T-helper 17 cell (primary cell): Measurements from ENCODE around the gene MON1A. TPM values are rescaled to one million over a fixed set of nuclear protein-coding genes. Genes with fewer than 3 reads are reported as not detected.
A peak's percentile ranks its signal among the peaks of the same experiment; 100 is the strongest.

Source experiments
- ATAC-seq: fragments of 150-1000 bp; cut with Tn5 transposase; 2 replicates; pipeline ENCODE4 v1.10.0; 2021; ENCODE audit warnings: mild to moderate bottlenecking, moderate library complexity
- DNase-seq, 3 donors: peaks; one replicate each; pipeline versions ENCODE4 v3.0.0 to v3.0.0-alpha.2; 2020 to 2021
- H3K9me3 ChIP-seq: one replicate; pipeline ENCODE4 v1.7.0; 2013; ENCODE audit warnings: low read length, mild to moderate bottlenecking; ENCODE audit not compliant: control insufficient read depth, poor library complexity, severe bottlenecking
- H3K27ac Mint-ChIP-seq: one replicate; pipeline ENCODE4 v1.8.0; 2022; ENCODE audit warnings: mild to moderate bottlenecking, moderate library complexity, mixed read lengths
- H3K27me3 Mint-ChIP-seq: one replicate; pipeline ENCODE4 v1.8.0; 2022; ENCODE audit warnings: mixed read lengths
- H3K36me3 Mint-ChIP-seq: one replicate; pipeline ENCODE4 v1.8.0; 2022; ENCODE audit warnings: low read depth, mixed read lengths
- H3K4me1 Mint-ChIP-seq: one replicate; pipeline ENCODE4 v1.8.0; 2022; ENCODE audit warnings: mild to moderate bottlenecking, mixed read lengths
- H3K4me3 Mint-ChIP-seq: one replicate; pipeline ENCODE4 v1.8.0; 2022; ENCODE audit warnings: mild to moderate bottlenecking, moderate library complexity, mixed read lengths
- total RNA-seq, 4 donors: library from RNA in 2 of 4; stranded (reverse) in 2 of 4; gene quantifications; one replicate each; pipeline ENCODE4 v1.2.3 and lab custom pipeline; 2022 to 2026

MON1A gene, protein sequence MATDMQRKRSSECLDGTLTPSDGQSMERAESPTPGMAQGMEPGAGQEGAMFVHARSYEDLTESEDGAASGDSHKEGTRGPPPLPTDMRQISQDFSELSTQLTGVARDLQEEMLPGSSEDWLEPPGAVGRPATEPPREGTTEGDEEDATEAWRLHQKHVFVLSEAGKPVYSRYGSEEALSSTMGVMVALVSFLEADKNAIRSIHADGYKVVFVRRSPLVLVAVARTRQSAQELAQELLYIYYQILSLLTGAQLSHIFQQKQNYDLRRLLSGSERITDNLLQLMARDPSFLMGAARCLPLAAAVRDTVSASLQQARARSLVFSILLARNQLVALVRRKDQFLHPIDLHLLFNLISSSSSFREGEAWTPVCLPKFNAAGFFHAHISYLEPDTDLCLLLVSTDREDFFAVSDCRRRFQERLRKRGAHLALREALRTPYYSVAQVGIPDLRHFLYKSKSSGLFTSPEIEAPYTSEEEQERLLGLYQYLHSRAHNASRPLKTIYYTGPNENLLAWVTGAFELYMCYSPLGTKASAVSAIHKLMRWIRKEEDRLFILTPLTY
- total RNA-seq (1 to 10 TPM; 2.3 to 4.6 TPM), total RNA-seq (lab: John Stamatoyannopoulos, UW) (7.2 to 22.1 reads per million in 2 donors)

DNA sequence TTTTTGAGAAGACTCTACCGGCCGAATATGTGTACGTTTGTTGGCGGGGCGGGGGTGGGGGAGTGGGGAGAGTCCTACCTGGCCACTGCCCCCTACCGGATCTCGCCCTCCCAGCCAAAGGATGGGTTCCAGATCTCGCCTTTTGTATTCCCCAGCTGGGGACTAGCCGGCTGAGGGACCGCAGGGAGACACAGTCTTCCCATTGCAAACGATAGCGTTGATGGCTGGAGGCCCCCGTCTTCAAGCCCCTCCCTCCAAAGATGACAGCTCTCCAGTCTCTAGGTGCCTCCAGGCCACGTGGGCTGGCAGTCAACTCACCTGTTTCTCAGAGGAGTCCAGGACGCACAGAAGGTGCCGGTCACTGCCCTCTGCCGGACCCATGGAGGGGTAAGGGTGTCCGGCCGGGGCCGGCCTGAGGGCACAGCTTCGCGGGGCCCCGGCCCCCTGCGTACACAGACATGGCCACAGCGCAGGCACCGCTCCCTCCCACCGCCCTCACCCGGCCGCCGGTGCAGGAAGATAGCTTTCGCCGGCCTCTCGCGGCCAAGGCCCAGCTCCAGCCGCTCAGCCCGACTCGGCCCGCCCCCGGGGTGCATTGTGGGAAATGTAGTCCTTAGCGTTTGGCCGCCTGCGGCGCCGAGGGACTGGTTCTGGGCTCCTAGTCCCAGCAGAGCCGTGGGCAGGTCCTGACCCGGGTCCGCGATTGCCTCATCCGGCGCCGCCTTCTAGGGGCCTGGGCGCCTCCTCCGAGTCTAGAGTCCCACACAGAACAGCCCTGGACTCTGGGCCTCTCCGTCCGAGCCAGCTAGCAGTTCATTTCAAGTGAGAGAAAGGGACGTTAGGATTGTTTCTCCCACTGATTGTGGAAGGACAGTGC, at the start of gene MON1A:
Gene MON1A, minus strand, starts transcription at position 521 of the 877 bp plus-strand sequence. CDS start 16,465 bp downstream, outside the sequence.
- Mint-ChIP-seq H3K36me3 (no peaks in the 10 kb centered on the region), H3K4me1 (peaks cover 26% of the 10 kb centered on the region), H3K27me3 (no peaks in the 10 kb centered on the region), H3K27ac (peak within 1 kb of the TSS; percentile 92), H3K4me3 (peak within 1 kb of the TSS; percentile 84)
- DNase-seq (peak; percentile 76 to 79 (median 78)), ATAC-seq (peak; percentile 97)
- H3K9me3 ChIP-seq = no peaks in the 10 kb centered on the region

DNA sequence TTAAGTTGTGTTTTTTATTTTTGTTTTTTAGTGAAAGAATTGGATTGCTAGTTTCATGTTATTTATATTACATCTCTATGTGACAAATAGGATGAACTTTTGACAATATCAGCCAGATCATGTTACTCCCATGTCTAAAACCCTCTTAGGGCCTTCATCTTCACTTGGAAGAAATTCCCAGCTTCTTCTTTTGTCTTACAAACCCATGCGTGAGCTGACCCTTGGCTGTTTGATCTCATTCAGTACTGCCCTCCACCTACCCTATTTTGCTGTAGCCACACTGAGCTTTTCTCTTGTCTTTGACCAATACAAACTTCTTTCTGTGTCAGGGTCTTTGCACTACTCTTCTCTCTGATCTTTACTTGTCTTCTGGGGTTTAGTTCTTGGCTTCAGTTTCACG, 47.3 kb upstream of the MON1A start:
- Mint-ChIP-seq H3K36me3 (peaks cover 4% of the 10 kb centered on the region), H3K4me3 (no peak overlapping the region), H3K27me3 (no peaks in the 10 kb centered on the region), H3K27ac (no peak overlapping the region), H3K4me1 (peaks cover 4% of the 10 kb centered on the region)
- no peaks in the 10 kb centered on the region for H3K9me3 ChIP-seq
- DNase-seq (no peak), ATAC-seq (no peak)

DNA sequence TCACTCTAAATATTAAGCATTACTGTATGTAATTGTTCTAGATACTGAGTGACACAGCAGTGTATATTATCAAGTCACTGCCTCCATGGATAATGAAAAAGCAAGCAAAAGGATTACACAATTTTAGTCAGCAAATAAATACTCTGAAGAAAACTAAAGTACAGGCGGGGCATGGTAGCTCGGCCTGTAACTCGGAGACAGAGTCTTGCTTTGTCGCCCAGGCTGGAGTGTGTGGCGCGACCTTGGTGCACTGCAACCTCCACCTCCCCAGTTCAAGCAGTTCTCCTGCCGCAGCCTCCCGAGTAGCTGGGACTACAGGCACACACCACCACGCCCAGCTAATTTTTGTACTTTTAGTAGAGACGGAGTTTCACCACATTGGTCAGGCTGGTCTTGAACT, 43.0 kb upstream of the MON1A start:
- no peak overlapping the region for H3K4me3 Mint-ChIP-seq
- H3K4me1 Mint-ChIP-seq = peaks cover 13% of the 10 kb centered on the region

DNA sequence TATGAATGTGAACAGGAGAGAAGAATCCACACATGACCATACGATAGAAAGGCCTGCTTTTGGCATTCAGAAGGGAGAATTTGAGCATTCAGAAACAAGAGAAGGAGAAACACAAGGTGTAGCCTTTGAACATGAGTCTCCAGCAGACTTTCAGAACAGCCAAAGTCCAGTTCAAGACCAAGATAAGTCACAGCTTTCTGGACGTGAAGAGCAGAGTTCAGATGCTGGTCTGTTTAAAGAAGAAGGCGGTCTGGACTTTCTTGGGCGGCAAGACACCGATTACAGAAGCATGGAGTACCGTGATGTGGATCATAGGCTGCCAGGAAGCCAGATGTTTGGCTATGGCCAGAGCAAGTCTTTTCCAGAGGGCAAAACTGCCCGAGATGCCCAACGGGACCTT, 38.7 kb upstream of the MON1A start:
- Mint-ChIP-seq H3K27ac (no peak overlapping the region), H3K4me1 (peaks cover 19% of the 10 kb centered on the region), H3K4me3 (no peak overlapping the region), H3K36me3 (peaks cover 8% of the 10 kb centered on the region), H3K27me3 (no peaks in the 10 kb centered on the region)
- H3K9me3 ChIP-seq = no peaks in the 10 kb centered on the region
- DNase-seq (no peak), ATAC-seq (no peak)

More for the DNA sequence above, 43.0 kb upstream of the MON1A start:
- Mint-ChIP-seq H3K36me3 (peaks cover 8% of the 10 kb centered on the region), H3K27me3 (no peaks in the 10 kb centered on the region), H3K27ac (no peak overlapping the region)
- no peaks in the 10 kb centered on the region for H3K9me3 ChIP-seq
- no peak for DNase-seq
- no peak for ATAC-seq

DNA sequence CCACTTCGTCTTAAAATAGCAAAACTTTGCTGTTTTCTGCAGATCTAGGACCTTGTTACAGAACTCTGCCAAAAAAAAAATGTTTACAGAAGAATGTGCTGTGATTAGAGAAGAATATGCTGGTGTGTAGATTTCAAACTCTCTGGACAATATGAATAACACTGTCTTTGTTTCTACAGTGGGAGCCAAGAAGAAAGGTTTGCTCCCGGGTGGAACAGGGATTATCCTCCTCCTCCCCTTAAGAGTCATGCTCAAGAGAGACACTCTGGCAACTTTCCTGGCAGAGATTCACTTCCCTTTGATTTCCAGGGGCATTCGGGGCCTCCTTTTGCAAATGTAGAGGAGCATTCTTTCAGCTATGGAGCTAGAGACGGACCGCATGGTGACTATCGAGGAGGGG, 37.7 kb upstream of the MON1A start:
- ATAC-seq (no peak), DNase-seq (no peak)
- Mint-ChIP-seq H3K4me1 (peaks cover 19% of the 10 kb centered on the region), H3K4me3 (no peak overlapping the region), H3K27me3 (no peaks in the 10 kb centered on the region), H3K36me3 (peaks cover 6% of the 10 kb centered on the region), H3K27ac (peak overlapping the region; percentile 45)
- no peaks in the 10 kb centered on the region for H3K9me3 ChIP-seq

DNA sequence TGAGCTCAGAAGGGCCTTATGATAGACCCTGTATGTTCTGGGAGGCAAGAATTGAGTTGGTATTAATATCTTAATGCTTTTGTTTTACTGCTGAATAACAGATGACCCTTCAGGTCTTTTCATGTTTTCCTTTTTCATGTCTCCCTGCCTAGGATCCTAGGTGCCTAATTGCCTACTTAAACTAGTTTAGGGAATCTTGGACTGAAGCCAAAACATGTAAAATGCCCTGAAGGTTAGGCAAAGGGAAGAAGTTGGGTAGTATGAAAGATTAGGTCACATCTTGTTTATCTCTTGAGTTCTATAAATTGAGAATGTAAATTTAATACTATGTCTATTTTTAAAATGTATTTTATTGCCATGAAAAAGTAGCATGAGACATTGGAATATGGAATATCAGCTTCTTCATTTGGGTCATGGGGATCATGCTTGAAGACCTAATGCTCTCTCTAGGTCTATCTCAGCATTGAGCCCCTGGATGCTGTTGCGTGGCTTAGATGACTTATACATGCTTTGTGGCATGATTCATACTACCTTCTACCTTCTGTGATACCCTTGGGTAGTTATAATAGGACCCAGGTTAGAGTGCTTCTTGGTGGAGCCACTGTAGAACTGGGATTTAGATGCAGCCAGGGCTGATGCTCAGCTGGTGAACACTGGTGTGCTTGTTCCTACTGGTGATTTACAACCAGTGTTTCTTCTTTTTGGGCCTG, 36.8 kb upstream of the MON1A start:
- Mint-ChIP-seq H3K4me3 (no peak overlapping the region), H3K36me3 (peaks cover 6% of the 10 kb centered on the region), H3K27me3 (no peaks in the 10 kb centered on the region), H3K27ac (no peak overlapping the region), H3K4me1 (peaks cover 19% of the 10 kb centered on the region)
- DNase-seq (no peak), ATAC-seq (no peak)
- H3K9me3 ChIP-seq = no peaks in the 10 kb centered on the region

DNA sequence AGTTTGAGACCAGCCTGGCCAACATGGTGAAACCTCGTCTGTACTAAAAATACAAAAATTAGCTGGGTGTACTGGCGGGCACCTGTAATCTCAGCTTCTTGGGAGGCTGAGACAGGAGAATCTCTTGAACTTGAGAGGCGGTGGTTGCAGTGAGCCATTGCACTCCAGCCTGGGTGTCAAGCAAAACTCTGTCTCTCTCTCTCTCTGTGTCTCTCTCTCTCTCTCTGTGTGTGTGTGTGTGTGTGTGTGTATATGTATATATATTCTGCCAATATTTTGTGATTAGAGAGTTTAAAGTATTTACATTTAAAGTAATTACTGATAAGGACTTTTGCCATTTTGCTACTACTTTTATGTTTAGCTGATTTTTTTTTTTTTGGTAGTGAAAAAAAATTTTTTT, 26.0 kb upstream of the MON1A start:
- no peak for DNase-seq
- H3K27me3 Mint-ChIP-seq = no peaks in the 10 kb centered on the region
- ATAC-seq = no peak
- no peak overlapping the region for H3K4me3 Mint-ChIP-seq
- peaks cover 22% of the 10 kb centered on the region for H3K4me1 Mint-ChIP-seq
- no peak overlapping the region for H3K27ac Mint-ChIP-seq
- no peaks in the 10 kb centered on the region for H3K9me3 ChIP-seq
- H3K36me3 Mint-ChIP-seq = no peaks in the 10 kb centered on the region

DNA sequence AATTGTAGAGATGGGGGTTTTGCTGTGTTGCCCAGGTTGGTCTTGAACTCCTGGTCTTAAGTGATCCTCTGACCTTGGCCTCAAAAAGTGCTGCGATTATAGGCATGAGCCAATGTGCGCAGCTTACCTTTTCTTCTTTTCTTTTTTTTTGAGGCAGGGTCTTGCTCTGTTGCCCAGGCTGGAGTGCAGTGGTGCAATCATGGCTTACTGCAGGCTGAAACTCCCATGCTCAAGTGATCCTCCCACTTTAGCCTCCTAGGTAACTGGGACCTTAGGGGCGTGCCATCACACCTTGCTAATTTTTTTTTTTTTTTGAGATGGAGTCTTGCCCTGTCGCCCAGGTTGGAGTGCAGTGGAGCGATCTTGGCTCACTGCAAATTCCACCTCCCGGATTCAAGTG, 23.3 kb upstream of the MON1A start:
- Mint-ChIP-seq H3K27me3 (no peaks in the 10 kb centered on the region), H3K4me3 (no peak overlapping the region), H3K36me3 (no peaks in the 10 kb centered on the region), H3K4me1 (peaks cover 21% of the 10 kb centered on the region), H3K27ac (peak overlapping the region; percentile 21)
- H3K9me3 ChIP-seq = no peaks in the 10 kb centered on the region
- DNase-seq (no peak), ATAC-seq (no peak)

DNA sequence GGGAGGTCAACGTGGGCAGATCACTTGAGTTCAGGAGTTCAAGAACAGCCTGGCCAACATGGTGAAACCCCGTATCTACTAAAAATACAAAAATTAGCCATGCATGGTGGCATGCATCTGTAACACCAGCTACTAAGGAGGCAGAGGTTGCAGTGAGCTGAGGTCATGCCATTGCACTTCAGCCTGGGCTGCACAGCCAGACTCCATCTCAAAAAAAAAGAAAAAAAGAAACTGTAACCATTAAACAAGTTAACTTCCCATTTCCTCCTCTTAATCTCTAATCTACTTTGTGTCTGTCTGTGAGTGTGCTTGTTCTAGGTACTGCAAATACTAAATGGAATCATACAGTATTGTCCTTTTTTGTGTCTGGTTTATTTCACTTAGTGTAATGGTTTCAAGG, 13.0 kb upstream of the MON1A start:
- Mint-ChIP-seq H3K27me3 (no peaks in the 10 kb centered on the region), H3K4me1 (peaks cover 16% of the 10 kb centered on the region), H3K36me3 (peaks cover 4% of the 10 kb centered on the region), H3K27ac (no peak overlapping the region), H3K4me3 (peak overlapping the region; percentile 28)
- ATAC-seq (no peak), DNase-seq (no peak)
- H3K9me3 ChIP-seq = no peaks in the 10 kb centered on the region

DNA sequence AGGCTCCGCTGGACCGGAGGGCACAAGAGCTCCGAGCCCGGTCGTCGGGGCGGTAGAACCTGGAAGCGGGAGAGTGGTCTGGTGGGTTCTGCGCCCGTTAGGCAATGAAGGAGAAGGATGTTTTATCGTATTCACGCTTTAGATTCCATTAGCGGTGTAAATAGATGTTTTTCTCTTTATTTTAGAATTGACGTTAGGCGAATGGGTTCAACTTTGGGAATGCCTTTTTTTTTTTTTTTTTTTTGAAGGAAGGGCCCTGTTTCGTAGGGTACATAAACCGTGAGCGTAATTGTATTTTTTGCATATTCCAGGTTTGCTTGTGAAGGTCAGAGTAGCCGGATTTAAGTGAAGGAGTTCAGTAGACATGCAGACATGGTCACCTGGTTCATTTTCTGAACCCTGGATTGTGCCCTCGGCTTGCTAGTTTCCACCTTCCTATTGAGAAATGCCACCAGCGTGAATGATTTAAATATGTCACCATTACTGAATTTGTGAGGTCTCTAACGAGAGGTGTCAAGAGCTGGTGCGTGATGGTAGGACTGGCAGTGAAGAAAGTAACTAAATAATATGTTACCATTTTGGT, 11.1 kb upstream of the MON1A start:
- no peak for ATAC-seq
- DNase-seq = no peak
- Mint-ChIP-seq H3K27ac (peak overlapping the region; percentile 97), H3K4me1 (peaks cover 14% of the 10 kb centered on the region), H3K27me3 (no peaks in the 10 kb centered on the region), H3K36me3 (peaks cover 4% of the 10 kb centered on the region), H3K4me3 (peak overlapping the region; percentile 98)
- no peaks in the 10 kb centered on the region for H3K9me3 ChIP-seq

DNA sequence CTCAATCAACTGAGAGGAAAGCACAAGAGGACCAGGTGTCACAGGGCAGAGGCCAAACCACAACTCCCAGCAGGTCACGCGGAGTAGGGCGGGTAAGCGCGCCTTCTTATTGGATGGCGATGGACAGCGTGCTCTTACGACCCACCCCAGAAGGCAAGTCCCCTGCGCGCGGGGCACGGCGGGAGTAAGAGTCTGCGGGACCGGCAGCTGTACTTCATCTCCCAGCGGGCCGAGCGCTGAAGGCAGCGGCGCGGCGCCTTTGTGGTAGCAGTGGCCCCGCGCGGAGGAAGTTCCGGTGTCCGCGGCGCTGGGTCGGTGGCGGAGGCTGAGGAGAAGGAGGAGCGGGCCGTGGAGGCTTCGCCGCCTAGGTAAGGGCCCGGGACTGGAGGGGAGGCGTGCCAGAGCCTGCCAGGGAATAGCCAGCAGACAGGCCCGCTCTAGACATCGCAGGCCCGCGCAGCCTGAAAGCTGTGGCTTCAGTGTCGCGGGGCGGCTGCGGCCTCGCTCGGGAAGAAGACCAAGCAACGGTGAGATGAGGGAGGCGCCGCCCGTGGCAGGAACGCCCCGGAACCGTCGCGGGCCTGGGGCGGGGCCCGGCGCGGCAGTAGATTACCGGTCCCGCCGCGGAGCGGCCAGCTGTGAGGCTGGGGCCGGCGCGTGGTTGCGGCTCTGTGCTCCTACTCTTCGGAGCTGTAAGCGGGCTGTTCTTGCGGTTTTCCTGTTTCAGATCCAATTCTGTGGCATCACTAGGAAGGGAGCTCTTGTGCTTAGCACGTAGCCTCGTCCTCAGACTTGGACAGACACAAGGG, 10.5 kb upstream of the MON1A start, which contains the start of gene RBM6:
Gene RBM6, plus strand, starts transcription at position 293 of the 809 bp plus-strand sequence. CDS start 22,492 bp downstream, outside the sequence.
- H3K27ac Mint-ChIP-seq = peak within 1 kb of the TSS; percentile 97
- no peaks in the 10 kb centered on the region for H3K27me3 Mint-ChIP-seq
- ATAC-seq (peak; percentile 97), DNase-seq (peak; percentile 87 to 88 (median 88))
- peaks cover 15% of the 10 kb centered on the region for H3K4me1 Mint-ChIP-seq
- peak within 1 kb of the TSS; percentile 98 for H3K4me3 Mint-ChIP-seq
- peaks cover 7% of the 10 kb centered on the region for H3K36me3 Mint-ChIP-seq
- H3K9me3 ChIP-seq = no peaks in the 10 kb centered on the region

DNA sequence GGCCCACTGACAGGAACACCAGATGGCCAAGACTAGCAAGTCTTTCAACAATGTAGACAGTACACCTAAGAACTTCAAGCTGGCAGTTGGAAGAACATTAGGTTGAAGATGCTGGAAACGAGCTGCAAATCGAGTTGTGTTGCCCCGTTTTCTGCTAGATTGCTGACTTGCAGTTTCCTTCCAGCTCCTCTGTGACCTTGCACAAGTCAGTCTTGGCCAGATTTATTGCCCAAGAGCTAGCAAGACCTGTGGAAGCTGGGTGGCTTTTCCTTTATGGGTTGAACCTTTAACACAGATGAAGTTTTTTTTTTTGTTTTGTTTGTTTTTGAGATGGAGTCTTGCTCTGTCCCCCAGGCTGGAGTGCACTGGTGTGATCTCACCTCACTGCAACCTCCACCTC, 7.5 kb upstream of the MON1A start:
- H3K27me3 Mint-ChIP-seq = no peaks in the 10 kb centered on the region
- H3K36me3 Mint-ChIP-seq = peaks cover 5% of the 10 kb centered on the region
- H3K9me3 ChIP-seq = no peaks in the 10 kb centered on the region
- H3K27ac Mint-ChIP-seq = no peak overlapping the region
- H3K4me3 Mint-ChIP-seq = no peak overlapping the region
- peaks cover 12% of the 10 kb centered on the region for H3K4me1 Mint-ChIP-seq
- ATAC-seq (no peak), DNase-seq (no peak)
